ENCODE data around the gene KATNIP.

The KATNIP gene

DNA sequence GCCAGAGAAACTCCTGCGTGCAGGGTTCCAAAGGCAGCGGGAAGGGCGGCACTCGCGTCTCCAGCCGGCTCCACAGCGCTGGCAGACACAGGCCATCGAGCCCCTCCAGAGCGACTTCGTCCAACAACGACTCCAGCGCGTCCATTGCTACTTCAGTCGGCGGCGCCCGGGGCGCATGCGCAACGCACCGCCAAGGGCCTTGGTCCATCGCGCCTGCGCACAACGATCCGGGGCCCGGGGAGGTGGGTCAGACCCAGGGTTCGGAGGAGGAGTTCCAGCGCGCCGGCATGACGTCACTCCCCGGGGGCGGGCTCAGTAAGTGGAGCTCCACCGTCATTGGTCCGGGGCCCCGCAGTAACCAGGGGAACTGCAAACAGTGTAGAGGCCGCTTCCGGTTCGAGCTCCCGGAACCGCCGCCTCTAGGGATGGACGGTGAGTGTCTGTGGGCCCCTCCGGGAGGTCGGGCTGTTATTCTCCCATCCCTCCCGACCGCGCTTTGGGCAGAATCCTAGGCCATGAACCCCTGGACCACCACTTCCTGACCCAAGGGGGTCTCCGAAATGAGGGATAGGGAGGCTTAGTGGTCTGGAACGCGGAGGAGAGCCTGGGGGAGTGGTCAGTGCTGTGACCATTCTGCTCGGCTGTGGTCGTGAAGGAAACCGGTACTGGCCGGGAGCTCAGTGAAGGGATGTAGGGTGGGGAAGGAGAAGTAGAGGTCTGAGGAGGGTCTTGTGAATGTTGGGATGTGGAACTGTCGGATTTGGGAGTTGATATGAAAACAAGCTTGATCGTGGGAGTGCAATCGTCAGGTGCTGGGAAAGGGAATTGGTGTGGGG, at the start of gene KATNIP, which contains the start of gene GTF3C1:
Gene KATNIP, plus strand, starts transcription at position 399 of the 836 bp plus-strand sequence. Its CDS starts 27 bp downstream, at position 426.
Gene GTF3C1, minus strand, starts transcription at position 168 of the 836 bp plus-strand sequence. Its CDS starts 23 bp downstream, at position 145.
- DNase-seq, result peak; percentile 98

DNA sequence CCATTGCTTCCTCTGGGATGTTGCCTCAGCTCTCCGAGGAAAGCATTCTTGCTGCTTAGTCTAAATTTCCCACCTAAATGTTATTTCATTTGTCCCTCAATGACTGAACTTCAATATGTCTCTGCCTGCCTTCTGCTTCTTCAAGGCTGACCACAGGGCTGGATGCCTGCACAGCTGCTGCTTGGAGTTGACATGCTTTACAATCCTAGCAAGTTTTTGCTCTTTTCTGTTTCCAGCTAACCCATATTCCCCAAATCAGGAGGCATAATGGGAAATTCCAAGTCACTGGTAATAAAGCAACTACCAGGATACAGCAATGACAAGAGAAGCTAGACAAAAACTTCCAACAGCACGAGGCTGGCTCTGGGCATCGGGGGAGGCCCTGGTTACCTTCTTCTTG, 49.1 kb upstream of the KATNIP start:
- no peak for DNase-seq

DNA sequence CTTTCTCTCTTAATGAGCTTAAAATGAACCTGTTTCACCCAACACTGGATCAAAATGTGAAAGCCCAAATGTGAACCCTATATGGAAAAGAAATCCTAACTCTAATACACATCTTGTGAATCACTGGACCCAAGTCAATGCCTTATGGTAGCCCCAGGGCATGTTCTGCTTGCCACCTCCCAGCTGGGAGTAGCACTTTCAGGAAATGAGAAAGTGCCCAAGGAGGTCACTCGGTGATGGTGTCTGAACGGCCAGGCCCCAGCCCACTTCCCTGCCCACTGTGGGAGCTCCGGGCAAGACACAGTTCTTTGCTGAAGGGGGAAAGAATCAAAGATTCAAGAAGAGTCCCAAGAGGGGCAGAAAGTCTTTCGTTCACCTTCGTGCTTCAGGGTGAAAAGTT, 46.3 kb upstream of the KATNIP start:
- DNase-seq, result no peak

DNA sequence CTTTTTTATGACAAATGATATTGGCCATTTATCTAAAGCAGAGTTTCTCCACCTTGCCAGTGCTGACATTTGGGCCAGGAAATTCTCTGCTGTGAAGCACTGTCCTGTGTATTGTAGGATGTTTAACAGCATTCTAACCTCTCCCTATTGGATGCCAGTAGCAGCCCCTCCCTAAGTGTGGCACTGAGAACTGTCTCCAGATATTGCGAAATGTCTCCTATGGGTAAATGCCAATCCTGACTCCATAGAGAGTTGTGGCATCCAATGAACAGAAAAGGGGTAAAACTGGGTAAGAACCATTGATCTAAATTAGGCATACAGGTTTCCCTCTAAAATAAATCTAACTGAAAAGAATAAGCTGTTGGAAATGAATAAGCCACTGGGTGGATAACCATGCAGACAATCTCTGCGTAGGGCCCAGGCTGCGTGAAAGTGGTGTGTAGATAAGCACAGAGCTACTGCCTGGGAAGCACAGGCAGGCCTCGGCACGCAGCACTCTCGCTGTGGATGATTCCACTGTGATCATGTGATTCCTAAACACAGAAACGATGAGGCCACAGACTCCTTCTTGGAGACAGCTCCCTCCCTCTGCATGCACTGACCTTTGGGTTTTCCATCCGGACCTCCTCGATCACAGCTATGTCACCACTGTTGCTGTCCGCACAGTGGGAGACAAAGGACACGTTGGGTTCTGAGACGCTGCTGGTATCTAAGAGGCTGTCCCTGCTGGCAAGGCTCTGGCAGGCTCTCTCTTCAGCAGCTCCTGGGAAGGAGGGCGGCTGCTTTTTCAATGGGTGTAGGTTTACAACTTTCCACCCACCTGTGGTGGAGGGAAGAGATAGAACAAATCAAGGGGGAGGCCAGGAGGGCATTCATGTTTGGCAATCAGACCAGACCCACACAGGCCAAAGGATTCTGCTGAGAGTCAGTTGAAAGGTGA, 44.4 kb upstream of the KATNIP start:
- no peak for DNase-seq

DNA sequence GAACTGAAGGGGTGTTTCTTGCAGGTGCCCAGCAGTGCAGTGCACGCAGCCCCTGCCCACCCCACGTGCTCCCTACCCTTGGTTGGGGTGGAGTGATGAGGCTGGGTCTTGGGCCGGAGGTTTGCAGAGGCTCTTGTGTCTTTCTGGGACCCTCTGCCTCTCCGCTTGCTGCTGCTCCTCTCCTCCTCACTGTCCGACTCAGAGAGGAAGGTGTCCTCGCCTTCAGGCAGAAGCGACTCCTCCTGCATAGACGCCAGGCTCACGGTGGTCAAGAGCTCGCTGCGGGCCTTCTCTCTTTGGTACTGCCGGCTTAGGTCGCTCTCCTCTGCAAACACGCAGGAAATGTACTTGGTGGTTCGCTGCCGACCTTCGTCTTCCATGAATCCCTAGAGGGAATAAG, 43.2 kb upstream of the KATNIP start:
- DNase-seq, result no peak

DNA sequence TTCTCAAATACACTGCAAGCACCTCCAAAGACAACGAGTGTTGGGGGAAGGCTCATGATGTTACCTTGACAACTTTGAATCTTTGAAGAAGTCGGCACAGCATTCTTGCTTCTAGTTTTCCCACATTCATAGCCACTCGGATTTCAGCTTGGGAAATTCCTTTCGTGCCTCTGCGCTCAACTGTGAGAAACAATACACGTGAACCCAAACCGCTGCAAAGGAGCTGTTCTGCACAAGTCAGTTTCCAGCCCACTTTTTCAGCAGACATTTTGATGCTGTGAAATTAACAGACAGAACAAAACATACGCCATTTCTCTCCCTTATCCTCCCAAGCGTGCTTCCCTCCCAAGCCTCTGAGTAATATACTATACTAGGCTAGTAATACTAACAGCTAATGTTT, 41.5 kb upstream of the KATNIP start:
- DNase-seq, result no peak

DNA sequence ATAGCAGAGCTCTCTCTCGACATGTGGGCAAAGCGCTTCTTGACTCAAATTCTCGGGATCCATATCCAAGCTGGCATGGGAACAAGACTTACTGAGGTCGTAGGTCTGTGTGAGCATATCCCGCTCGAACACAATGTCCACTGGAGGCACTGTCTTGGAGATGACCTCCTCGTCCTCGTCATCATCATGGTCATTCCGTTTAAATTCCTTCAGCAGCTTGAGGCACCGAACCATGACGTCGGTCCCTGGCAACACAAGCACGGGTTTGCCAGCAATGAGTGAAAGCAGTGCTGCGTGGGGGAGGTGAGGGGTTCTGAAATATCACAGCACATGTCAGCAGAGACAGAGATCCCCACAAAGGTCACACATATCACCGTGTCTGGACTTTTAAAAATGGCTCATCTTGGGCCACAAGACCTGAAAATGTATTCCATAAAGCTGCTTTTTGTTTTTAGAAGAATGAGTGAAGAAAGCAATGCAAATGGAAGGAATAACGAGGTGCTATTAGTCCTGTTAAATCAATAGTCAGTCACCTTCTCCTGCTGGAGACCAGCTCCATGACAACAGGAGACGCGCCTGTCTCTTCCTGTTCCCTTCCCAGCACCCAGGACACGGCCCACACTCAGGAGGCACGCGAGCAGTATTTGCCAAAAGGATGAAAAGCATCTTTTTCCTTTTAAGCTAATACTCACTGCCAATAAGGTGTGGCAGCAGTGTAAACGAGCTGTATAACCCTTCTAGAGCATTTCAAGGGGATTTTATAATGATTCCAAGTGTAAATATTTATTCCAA, 38.1 kb upstream of the KATNIP start:
- DNase-seq, result no peak

DNA sequence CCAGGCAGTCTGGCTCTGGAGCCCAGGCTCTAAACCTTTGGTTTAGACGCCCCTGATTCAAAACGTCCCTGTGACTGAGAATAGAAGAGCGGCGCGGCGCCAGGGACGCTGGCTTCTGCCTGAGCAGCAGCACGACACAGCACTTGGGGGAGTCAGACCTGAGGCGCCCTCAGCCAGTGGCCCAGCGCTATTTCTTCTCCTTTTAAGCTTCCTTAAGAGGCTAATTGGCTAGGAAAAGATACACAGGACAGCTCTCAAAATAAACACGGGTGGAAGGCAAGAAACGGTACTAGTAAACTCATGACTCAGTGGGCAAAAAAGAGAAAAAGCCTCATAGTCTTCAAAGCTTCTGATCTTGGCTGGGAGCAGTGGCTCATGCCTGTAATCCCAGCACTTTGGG, 35.1 kb upstream of the KATNIP start:
- DNase-seq, result no peak

DNA sequence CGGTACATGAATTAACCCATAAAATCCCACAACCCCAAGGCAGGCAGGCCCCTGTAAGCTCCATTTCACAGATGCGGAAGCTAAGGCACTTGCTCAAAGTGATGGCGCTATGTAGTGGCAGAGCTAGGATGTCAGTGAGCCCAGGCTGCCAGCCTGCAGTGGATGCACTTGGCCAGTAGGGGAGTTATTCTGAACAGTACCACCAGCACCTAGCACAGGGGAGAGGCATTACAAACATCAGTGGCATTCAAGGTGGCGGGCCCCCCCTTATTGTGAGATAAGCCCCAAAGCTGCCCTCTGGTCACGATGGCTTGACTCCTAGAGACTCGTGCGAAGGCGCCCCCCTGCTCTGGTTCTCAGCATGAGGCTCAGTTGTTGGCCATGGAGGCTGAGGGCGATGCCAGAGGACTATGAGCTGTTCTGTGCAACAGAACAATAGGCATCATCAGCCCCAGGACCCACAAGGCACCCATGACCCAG, 34.0 kb upstream of the KATNIP start:
- DNase-seq, result peak; percentile 41

DNA sequence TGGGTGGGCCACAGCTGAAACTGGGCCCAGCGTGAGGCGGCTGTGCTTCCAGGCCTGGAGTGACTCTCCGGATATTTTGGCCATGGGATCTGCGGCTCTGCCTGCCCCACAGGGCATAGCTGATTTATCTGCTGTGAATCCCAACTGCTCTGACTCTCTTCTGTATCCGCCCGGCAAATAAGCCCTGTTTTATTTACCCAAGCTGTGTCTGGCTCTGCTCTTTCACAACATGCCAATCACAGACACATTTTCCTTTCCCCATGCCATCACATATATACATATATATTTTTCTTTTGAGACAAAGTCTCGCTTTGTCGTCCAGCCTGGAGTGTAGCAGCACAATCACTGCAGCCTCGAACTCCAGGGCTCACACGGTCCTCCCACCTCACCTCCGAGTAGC, 33.6 kb upstream of the KATNIP start:
- no peak for DNase-seq

DNA sequence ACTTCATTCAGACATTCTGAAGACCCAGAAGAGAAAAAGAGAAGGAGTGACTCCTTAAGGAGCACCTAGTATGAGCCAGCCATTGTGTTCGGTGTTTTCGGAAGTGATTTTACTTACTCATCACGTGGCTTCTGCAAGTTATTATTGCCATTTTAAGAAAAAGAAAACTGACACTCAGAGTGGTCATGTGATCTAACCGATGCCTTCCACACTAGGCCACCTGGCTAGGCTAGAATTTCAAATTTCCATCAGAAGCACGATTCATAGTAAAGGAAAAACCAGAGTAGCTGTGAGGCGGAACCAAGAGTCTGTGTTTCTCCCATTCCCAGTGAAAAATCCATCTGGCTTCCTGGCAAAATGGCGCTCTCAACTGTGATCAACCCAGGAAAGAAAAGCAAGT, 32.3 kb upstream of the KATNIP start:
- no peak for DNase-seq

DNA sequence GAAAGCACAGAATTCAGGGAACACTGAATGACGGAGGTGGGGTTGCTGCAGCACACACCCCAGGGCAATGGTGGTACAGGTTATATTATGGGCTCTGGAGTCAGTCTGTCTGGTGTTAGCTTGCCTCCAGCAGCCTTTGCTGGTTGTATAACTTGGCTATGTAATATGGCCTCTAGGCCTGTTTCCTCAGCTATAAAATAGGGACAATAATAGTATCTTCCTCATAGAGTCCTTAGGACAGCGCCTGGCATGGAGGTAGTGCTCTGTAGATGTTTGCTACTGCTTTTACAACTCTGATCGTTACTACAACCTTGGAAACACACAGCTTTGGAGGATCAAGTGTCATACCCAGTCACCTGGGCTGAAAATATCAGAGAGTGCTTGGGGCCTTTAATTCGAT, 31.7 kb upstream of the KATNIP start:
- no peak for DNase-seq

DNA sequence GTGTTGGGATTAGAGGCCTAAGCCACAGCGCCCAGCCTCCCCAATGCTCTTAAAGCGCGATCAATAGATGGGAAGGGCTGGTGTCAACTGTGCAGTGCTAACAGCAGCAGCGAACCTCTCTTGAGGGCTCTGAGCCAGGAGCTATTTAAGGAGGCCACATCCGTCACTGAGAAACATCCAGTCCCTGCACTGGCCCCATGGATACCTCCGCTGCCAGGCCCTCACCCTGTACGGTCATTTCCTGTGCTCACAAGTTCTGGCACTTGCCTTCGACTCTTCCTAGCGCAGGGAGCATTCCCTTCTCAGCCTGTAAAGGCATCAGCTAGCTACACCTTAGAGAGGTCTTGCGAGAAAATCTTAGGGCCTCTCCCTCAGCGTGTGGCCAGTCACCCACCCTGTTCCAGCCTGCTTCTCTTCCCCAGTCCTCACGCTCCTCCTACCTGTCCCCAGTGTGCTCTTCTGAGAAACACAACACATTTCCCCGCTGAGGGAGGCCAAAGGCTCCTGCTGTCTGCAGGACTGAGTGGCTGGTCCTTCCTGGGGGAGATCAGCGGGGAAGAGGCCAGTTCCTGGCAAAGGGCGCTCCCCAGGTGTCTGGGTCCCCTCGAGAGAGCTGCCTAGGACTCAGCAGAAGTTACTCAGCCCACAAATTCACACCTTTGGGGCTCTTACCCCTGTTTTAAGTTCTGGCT, 28.8 kb upstream of the KATNIP start:
- no peak for DNase-seq

DNA sequence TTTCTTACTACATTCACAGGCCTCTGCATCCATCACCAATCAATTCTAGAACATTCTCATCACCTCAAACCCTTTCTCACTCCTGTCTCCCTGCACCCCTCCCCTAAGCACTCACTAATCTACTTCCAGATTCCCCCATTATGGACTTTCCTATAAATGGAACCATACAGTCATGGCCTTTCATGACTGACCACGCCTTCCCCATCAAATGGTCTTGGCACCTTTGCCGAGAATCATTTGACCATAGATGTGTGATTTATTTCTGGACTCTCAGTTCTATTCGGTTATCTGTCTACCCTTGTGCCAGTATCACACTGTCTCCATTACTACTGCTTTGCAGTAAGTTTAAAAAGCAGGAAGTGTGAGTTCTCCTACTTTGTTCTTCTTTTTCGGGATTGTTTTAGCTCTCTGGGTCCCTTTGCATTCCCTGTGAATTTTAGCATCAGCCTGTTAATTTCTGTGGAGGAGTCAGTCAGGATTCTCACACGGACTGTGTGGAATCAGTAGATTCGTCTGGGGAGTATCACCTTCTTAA, 27.7 kb upstream of the KATNIP start:
- DNase-seq, result no peak

DNA sequence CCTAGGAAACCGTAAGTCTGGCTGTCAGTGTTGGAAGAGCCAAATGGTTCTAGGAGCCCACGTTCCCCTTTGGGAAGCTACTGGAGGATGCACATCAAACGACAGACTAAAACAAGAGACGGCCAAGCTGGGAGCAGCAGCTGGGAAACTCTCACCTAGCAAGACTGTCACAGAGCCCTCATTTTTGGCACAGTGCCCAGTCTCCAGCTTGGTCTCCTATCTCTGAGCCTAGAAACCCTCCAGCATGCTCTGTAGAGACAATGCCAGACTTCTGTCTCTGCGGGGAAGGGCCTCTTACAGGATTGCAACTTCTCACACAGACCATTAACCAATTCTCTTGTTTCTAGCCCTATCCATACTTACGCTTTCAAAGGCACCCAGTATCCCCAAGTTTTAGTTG, 23.8 kb upstream of the KATNIP start:
- peak; percentile 67 for DNase-seq

DNA sequence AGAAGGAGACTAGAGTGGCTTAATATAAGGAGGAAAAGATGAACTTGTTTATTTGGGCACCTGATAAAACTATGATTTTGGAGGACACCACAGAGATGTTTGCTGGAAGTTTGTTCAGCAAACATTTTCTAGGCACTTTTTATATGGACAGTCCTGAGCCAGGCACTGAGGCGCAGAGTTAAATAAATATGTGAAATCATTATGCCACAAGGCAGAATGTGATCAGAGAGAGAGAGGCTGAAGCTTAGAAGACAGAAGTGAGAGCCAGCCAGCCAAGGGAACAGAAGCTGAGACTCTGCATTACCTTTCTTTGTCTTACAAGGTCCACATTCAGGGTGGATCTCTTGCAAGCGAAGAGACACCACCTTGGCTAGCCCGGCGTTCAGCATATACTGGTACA, 21.6 kb upstream of the KATNIP start:
- no peak for DNase-seq

DNA sequence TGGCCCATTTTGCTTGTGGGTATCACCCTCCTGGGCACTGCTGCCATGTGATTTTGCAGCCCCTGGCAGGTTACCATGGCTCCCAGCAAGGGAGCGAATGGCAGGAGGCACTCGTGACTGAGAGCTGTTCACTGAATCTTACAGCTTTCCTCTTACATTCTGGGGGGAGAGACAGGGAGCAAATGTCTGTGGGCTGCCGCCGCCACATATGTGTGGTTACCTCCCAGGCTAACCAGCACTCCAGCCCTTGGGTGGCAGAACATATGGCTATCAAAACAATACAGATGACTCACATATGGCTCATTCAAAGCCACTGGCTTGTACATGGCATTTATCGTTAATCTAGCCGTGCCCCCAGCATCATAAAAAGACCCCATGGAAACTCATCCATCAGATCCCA, 20.0 kb upstream of the KATNIP start:
- no peak for DNase-seq

DNA sequence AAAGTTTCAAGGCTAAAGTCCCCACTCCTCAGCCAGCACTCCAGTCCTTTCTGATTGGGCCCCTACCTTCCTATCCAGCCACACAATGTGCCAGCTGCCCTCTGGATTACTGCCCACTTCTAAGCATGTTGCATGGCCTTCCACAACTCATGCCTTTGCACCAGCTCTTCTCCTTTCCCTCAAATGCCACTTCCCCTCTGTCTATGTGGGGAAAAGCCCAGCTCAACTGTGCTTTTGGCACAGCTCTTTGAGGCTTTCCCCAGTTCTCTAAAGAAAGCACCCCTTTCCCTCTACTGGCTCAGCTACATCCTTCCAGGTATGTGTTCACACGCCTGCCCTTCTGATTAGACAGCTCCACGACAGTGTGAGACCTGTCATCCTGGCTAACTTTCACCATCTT, 18.8 kb upstream of the KATNIP start:
- DNase-seq, result no peak

DNA sequence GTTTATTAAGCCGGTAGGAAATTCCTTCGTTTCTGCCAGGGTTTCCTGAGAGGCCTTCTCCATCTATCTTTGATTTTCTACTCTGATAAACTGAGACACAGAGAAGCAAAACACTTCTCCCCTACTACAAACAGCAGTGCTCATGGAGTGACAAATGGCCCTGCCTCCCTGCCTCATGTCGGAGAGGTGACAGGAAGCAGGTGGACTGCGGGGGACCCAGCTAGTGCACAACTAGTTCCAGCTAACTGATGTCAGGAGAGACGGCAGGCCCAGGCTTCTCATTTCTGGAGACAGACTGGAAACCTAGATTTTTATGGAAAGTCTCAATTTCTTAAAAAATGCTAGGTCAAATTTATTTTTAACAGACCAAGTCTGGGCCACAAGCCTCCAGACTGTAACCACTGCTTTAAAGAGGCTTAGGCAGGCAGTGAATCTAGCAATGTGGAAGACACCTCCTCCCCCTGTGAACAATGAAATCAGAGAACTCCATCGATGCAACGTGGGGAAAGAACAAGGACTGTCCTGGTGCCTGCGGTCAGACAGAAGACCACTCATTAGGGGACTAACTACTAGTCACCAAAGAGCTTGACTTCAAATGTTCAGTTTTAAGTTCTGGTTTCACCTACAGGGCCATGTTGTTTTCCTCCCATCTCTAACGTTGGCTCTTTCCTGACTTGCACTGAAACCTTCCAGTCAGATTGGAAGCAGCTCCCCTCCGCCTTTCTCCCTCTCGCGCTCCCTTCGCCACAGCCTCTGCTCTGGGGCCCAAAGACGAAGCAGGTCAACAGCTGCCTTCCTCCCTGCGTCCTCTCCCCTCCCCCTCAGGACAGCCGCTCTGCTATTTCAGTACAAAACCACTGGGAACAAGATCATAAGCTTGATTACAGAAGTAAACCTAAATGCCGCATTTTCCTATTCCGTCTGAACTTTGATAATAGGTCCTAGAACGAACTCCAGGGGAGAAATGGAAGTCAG, 17.8 kb upstream of the KATNIP start:
- DNase-seq, result no peak

DNA sequence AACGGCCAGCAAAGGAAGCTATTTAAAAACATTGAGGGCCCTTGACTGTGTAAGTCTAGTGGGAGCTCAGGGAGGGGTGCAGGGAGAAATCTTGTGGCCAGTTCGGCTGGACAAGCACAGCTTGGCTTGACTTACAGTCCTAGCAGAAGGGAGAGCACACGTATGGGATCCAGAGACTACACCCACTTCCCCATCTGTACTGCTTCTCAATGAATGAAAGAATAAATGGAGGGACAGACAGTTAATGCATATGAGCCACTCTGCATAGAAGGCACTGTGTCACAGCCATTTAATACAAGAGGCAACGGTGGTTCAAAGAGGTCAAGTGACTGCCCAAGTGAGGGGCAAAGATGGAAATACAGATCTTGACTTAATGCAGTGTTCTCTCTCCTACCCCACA, 15.7 kb upstream of the KATNIP start:
- no peak for DNase-seq

DNA sequence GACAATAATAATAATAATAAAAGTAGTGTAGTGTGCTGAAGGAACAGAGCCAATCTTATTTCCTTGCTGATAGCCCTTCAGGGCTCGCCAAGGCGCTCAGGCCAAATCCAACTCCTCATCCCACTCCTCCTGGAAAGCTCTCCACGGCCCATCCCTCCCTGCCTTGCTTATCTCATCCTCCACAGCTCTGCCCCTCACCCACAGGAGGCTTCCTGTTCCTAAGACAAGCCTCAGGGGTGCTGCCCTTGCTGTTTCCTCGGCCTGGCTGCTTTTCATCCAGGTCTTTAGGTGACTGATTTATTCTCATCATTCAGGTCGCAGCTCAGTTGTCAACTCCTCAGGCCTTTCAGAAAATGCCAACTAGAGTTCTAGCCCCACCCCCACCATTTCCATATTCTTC, 11.4 kb upstream of the KATNIP start:
- DNase-seq, result no peak

Data from hematopoietic multipotent progenitor cell treated with erythropoietin and hydrocortisone succinate and interleukin-3 and kit ligand, for 8 days (in vitro differentiated cells).